Stimulated activated CD4-positive, alpha-beta T cell treated with anti-CD3 and anti-CD28 coated beads, Interleukin-15, amount 100 ng/mL, for 1 hour (primary cell): Measurements from ENCODE around the gene CHCHD6.

Experiments used
- DNase-seq, 2 donors: peaks; one replicate each; pipeline ENCODE4 v3.0.0-alpha.2; 2020; ENCODE audit warnings: low read depth in 1 of 2, low spot score in 1 of 2

The CHCHD6 gene

DNA sequence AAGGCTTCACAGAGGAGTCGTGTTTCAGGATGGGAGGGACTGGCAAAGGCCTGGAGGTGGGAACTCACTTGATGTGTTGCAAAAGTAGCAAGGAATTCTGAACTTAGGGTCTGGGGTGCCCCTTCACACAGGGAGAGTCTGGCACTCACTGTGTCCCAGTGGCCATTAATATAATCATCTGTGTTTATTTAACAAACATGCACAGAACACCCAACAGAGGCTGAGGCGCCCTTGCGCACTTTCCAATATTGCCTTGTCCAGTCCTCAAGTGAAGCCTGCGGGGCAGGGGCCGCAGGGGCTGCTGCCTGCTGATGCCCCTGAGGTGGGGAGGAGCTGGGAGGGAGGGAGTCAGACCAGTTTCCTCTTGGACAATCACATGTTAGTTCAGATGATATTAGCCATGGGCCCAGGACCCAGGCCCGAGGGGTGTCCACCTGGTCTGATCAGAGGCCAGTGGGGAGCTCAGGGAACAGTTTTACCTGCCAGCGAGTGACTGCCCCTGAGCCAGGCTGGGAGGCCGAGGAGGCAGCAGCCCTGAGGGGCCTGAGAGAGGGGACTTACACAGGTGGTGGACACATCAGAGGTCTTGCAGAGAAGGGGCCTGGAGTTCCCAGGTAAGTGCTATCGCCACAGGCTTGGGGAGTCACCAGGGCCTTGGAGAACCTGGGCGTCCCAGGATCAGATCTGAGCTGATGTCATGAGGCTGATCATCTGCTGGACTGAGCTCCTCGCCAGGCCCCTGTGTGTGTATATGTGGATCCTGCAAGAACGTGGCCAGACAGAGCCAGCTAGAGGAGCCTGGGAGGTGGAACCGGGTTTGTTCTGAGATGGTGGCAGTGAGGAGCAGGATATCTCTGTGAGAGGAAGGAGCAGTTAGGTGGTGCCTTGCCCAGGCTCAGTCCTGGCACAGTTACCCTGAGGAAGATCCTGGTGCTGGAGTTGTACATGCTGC, 35.3 kb upstream of the CHCHD6 start:
- no peak for DNase-seq

DNA sequence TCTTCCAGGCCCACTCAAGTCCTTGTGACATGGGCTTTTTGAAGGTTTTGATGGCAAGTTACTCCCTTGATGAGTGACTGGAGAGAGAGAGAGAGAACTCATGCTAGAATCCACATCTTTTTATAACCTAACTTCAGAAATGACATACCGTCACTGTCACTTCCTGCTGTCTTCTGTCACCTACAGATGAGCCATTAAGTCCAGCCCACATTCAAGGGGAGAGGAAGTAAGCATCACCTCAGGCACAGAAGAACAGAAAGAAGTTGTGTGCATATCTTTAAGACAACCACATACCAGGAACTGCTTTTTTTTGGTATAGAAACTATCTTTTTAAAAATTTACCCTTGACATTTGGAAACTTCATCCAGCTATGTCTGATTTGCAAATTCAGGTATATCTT, 32.5 kb upstream of the CHCHD6 start:
- no peak for DNase-seq

GRCh38 chr3:126672340-126672739, 31.7 kb upstream of the CHCHD6 start:
- no peak for DNase-seq

DNA sequence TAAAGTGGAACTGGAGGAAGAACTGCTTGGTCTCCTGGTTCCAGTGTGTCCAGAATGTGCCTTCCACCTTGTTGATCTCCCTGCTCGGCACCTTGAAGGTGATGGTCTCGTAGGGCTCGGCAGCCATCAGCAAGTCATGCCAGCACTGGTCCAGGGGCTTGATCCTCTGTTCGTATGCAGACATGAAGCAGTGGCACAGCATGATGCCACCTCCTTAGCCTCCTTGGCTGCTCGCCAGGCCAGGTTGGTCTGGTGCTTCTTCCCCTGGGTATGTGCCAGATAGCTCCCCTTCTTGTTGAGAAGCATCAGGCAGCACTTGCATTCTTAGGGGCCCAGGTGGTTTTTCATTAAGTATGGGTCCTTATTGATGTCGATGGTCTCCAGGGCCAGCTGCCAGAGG, 31.3 kb upstream of the CHCHD6 start:
- no peak for DNase-seq

DNA sequence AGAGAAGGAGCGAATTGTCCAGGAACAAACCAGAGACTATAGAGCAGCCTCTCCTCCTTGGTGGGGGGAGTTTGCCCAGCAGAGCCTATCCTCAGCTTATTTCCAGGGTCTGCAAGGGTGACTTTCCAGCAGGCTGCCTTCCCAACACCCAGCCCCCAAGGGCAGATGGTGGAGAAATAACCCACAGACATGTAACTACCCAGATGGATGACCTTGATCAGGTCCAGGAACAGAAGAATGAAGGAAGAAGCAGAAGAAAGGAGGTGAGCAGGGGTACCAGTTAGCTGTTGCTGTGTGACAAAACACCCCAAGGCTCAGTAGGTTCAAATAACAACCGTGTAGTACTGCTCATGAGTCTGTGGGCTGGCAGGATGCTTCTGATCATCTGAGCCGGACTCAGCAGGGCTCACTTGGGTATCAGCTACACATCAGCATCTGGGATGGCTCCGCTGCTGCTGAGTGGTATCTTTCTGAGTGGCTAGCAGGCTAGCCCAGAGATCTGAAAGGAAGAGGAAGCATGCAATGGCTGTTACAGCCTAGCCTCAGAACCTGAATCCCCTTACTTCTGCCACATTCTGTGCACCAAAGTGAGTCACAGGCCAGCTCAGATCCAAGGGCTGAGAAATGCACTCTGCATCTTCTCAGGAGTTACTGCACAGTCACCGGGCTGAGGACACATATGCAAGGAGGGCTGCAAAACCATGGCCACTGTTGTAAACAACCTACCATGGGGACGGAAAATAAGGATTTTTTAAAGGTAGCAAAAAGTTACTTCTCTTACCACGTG, 26.9 kb upstream of the CHCHD6 start:
- no peak for DNase-seq

DNA sequence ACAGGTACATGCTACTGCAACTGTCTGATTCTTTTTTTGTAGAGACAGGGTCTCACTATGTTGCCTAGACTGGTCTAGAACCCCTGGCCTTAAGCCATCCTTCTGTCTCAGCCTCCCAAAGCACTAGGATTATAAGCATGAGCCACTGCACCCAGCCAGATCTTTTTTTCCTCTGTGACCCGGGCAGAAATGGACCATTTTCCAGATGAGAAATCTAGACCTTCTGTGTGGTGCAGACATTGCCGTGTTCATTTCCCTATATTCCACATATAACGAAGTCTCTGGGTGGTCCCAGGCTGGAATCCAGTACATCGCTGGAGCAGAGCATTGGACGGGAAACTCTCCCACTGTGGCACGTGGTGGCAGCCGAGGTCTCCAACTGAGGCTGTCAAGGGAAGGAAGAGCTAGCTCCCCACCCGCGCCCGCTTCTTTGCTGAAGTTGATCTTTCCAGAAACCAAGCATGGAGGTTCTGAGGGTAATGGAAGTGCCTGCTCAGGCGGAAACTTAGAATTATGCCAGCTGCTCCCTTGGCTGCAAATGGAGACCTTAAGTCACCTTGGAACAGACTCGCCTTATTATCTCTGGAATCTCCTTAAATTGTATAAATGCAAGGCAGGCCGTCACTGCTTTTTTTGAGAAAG, 26.1 kb upstream of the CHCHD6 start:
- no peak for DNase-seq

GRCh38 chr3:126678693-126679317, 25.2 kb upstream of the CHCHD6 start:
- no peak for DNase-seq

GRCh38 chr3:126679318-126679751, 24.7 kb upstream of the CHCHD6 start:
- peak; percentile 56 to 75 for DNase-seq

DNA sequence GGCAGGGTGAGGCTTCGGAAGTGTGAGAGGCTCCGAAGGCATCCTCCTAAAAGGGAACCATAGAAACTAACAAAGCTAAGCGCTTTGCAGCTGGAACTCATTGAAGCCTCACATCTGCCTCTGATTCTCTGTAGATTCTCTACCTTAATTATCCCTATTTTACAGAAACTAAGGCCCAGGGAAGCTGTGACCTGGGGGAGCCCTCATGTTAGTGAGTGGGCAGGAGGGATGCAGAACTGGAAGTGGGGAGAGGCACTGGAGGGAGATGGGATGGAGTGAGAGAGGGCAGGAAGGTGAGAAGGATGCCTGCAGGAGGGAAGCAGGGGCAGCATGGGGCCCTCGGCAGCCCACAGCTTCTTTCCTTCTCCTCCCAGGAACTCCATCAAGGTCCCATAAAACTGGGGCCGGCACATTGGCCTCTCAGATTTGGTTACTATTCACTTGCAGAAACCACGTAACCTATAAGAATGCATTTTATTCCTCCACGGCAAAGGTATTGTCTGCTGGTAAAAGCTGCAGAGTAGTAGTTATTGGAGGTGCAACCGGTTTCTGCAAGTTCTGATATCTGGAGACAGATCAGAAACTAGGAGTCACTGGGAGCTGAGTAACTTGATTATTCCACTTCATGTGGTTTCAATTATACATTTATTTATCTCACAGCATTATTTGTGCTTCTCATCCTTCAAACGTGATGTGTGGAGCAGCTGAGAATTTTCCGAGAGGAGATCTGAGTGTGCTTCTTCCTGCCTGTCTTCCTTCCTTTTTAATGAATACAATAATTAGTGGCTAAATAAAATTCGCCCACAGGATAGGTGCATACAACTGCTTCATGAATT, 24.0 kb upstream of the CHCHD6 start:
- no peak for DNase-seq

DNA sequence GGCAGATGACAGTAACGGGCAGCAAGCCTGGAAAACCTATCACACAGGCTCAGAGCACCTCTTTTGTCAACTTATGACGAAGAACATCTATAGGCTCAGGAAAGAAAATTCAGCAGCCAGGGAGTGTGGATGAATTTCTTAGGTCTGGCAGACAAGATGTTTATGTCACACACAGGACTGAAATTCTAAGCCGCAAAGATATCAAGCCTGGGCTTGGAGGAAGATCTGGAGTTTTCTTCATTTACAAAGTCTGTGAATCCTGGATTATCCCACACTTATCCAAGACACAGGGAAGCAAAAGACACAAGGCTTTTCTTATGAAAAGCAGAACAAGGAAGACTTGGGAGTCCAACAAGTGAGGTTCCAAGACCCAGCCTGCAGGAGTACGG, 23.4 kb upstream of the CHCHD6 start:
- no peak for DNase-seq

DNA sequence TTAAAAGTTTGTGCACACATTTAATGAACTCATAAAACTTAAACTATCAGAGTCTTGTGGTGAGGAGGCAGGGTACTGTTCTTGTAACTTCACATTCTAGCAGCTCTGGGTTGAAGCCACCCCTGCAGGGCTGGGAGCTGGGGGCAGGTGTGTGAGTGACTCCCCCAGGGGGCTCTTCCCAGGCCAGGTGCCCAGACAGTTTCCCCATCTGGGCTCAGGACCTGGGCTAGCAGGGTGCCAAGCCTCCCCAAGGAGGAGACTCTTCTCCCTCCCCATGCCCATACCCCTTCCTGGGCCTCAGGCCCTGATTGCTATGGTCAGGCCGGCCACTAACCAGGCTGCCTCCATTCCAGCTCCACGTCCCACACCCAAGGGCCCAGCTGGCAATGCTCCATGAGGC, 22.0 kb upstream of the CHCHD6 start:
- no peak for DNase-seq

DNA sequence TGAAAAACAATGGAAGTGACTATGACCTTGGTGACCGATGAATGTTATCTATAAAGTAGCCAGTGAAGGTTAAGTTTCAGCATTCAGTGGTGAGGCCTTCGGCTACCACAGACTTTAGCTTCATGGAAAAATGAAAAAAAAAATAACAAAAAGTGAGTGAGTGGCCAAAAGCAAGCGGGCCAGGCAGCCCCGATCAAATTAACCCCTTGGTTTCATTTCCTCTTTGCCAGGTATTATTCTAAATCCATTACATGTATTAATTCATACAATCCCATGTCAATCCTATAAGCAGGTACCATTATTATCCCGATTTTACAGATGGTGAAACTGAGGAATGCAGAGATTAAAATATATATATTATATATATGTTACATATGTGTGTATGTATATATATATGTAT, 21.0 kb upstream of the CHCHD6 start:
- no peak for DNase-seq

DNA sequence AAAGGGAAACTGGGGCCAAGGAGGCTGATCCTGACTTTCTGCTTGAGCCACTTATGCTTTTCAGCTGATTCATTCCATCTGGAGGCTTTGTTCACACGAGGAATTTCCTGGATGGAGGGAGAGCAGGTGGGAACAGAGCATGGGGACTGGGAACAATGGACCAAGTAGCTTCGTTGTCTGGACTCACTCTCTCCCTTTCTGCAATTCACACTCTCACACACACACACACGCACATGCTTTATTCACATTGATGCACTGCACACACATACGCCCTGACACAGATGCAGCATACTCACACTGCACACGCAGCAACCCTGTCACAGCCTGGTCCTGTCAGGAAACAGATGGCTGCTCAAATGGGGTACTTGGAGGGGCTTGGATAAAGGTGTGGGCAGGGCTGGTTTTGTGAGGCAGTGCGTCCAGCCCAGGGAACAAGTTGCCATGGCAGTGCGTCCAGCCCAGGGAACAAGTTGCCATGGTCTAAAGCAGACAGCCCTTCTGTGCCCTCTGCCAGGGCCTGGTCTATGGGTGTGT, 19.8 kb upstream of the CHCHD6 start:
- no peak for DNase-seq

GRCh38 chr3:126685021-126685420, 19.0 kb upstream of the CHCHD6 start:
- DNase-seq, result no peak

- no peak for DNase-seq
These were observed 18.5 kb upstream of the CHCHD6 start for GRCh38 chr3:126685493-126685892.

- no peak for DNase-seq
These were observed 12.3 kb upstream of the CHCHD6 start for GRCh38 chr3:126691765-126692164.

DNA sequence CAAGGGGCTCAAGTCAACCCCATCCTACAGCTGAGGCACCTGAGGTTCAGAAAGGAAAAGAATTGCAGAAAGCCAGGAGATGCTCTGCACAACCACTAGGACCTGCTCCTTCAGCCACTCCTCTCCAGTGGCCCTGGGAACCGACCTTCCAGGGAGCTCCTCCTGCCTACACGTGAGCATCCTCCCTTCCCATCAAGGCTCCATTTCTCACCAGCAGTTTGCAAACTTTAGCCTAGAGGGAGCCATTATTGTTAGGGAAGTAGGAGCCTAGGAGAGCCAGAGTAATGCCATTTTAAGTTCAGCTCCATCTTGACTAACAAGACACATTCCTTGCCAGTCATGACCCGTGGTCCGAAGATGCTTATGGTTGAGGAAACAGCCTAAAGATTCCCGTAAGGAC, 11.2 kb upstream of the CHCHD6 start:
- no peak for DNase-seq

- DNase-seq, result no peak
These were observed 10.1 kb upstream of the CHCHD6 start for GRCh38 chr3:126693921-126694320.

- no peak for DNase-seq
These were observed 7.3 kb upstream of the CHCHD6 start for GRCh38 chr3:126696701-126697267.

- no peak for DNase-seq
These were observed 5.0 kb upstream of the CHCHD6 start for GRCh38 chr3:126699011-126699410.
